HG02840 (cell line): ENCODE results near the gene TM4SF18.
"Not testable (repeated sequence)": the region's sequence is repeated elsewhere in the genome, so short reads cannot be mapped to it uniquely, and the experiment has no call there.

Experiments used
- ATAC-seq: cut with Tn5 transposase; IDR thresholded peaks from one replicate; pipeline ENCODE4 v1.9.1; 2021; ENCODE audit warnings: mild to moderate bottlenecking, moderate library complexity, moderate number of reproducible peaks; ENCODE audit not compliant: unreplicated experiment, low FRiP score

The TM4SF18 gene

GRCh38 chr3:149333176-149333859 is at the start of gene TM4SF18:
TSS of gene TM4SF18 (minus strand) at chr3:149333636. CDS start at chr3:149333382, 254 bp downstream.
- no peak for ATAC-seq

- ATAC-seq: no peak
Measured at GRCh38 chr3:149382518-149382917, 49.1 kb upstream of the TM4SF18 start.

GRCh38 chr3:149382101-149382467 is 48.6 kb upstream of the TM4SF18 start:
- no peak for ATAC-seq

GRCh38 chr3:149381173-149382100 is 48.0 kb upstream of the TM4SF18 start:
- ATAC-seq: no peak

GRCh38 chr3:149380220-149380619 is 46.8 kb upstream of the TM4SF18 start:
- ATAC-seq: not testable (repeated sequence)

- ATAC-seq: no peak
Measured at GRCh38 chr3:149378478-149379309, 45.3 kb upstream of the TM4SF18 start.

GRCh38 chr3:149377408-149378364 is 44.2 kb upstream of the TM4SF18 start, which contains the start of gene TM4SF1:
TSS of gene TM4SF1 (minus strand) at chr3:149377649. CDS start at chr3:149377547, 102 bp downstream.
- ATAC-seq: no peak

GRCh38 chr3:149376718-149377407 is 43.4 kb upstream of the TM4SF18 start:
- ATAC-seq: no peak

GRCh38 chr3:149375501-149376196 is 42.2 kb upstream of the TM4SF18 start:
- no peak for ATAC-seq

GRCh38 chr3:149374793-149375500 is 41.5 kb upstream of the TM4SF18 start:
- ATAC-seq: no peak

- ATAC-seq: no peak
Measured at GRCh38 chr3:149374391-149374790, 41.0 kb upstream of the TM4SF18 start.

GRCh38 chr3:149373235-149374125 is 40.0 kb upstream of the TM4SF18 start:
- no peak for ATAC-seq

GRCh38 chr3:149371723-149372114 is 38.3 kb upstream of the TM4SF18 start:
- no peak for ATAC-seq

- ATAC-seq: no peak
Measured at GRCh38 chr3:149371001-149371722, 37.7 kb upstream of the TM4SF18 start.

- ATAC-seq: no peak
Measured at GRCh38 chr3:149369991-149370866, 36.8 kb upstream of the TM4SF18 start.
